K562 (cell line): ENCODE data around the gene JMJD1C. TPM values are rescaled to one million over a fixed set of nuclear protein-coding genes. Genes with fewer than 3 reads are reported as not detected.

Source experiments
- ARID2 ChIP-seq: fragments of 450-650 bp; IDR thresholded peaks from 2 replicates; pipeline ENCODE4 v1.6.1; 2017; ENCODE audit warnings: antibody characterized with exemption, mild to moderate bottlenecking
- BRF2 ChIP-seq: IDR thresholded peaks from 3 replicates; pipeline ENCODE4 v1.6.1; 2011; ENCODE audit warnings: borderline replicate concordance, mild to moderate bottlenecking; ENCODE audit not compliant: insufficient read length, insufficient read depth
- ERF ChIP-seq: fragments of 450-650 bp; formaldehyde crosslinking; IDR thresholded peaks from 2 replicates; pipeline ENCODE4 v1.4.0; 2020; ENCODE audit warnings: mild to moderate bottlenecking, mixed read lengths
- GABPB2 ChIP-seq: fragments of 250-450 bp; sonication (Bioruptor Pico); conservative IDR thresholded peaks from 2 replicates; pipeline ENCODE4 v1.5.1; 2021; ENCODE audit warnings: mild to moderate bottlenecking
- NCOR1 ChIP-seq: fragments of 450-650 bp; IDR thresholded peaks from 2 replicates; pipeline ENCODE4 v1.6.1; 2016; ENCODE audit warnings: mild to moderate bottlenecking, moderate library complexity
- NR2C1 ChIP-seq, 2 experiments: fragments of 450-650 bp; IDR thresholded peaks; 2 replicates each; pipeline ENCODE4 v1.6.1; 2017; ENCODE audit warnings: mild to moderate bottlenecking in 2 of 2, antibody characterized with exemption in 1 of 2, inconsistent platforms in 1 of 2, missing compliant biosample characterization in 1 of 2, missing genetic modification characterization in 1 of 2
- PHF21A ChIP-seq: fragments of 450-650 bp; IDR thresholded peaks from 2 replicates; pipeline ENCODE4 v1.6.1; 2017; ENCODE audit warnings: low read depth, borderline replicate concordance
- POU5F1 ChIP-seq: fragments of 150-350 bp; IDR thresholded peaks from 2 replicates; pipeline ENCODE4 v1.6.1; 2014; ENCODE audit warnings: borderline replicate concordance, low read length, low read depth, mild to moderate bottlenecking; ENCODE audit not compliant: partially characterized antibody
- RUNX1 ChIP-seq: sonication (generic); IDR thresholded peaks from 2 replicates; pipeline ENCODE4 v1.6.1; 2016; ENCODE audit warnings: antibody characterized with exemption, low read depth
- SP1 ChIP-seq: sonication (generic); formaldehyde crosslinking; IDR thresholded peaks from 2 replicates; pipeline ENCODE4 v1.8.1; 2022; ENCODE audit warnings: mild to moderate bottlenecking, missing genetic modification reagents
- TRIM25 ChIP-seq: fragments of 450-650 bp; IDR thresholded peaks from 2 replicates; pipeline ENCODE4 v1.7.0; 2016; ENCODE audit warnings: borderline replicate concordance
- TSC22D4 ChIP-seq: fragments of 450-650 bp; IDR thresholded peaks from 2 replicates; pipeline ENCODE4 v1.6.1; 2016; ENCODE audit warnings: missing genetic modification characterization, missing biosample characterization, control low read depth
- polyA plus RNA-seq, 8 experiments: library from polyadenylated mRNA; depleted of rRNA in 4 of 8; stranded (reverse) in 5 of 8; unstranded in 3 of 8; fragments of >200 nt; fragmentation: Nextera tagmentation in 2 of 8; fragmentation: Illumina TruSeq in 1 of 8; extraction: Ambion mirVana in 2 of 8; extraction: Trizol in 1 of 8; gene quantifications; 2 replicates each; pipeline versions ENCODE4 v1.2.1 to v1.2.3, GENCODE V29; 2011 to 2014; ENCODE audit warnings: inconsistent platforms in 1 of 8, missing spikeins in 1 of 8
- total RNA-seq, 7 experiments: library from RNA; depleted of rRNA in 6 of 7; stranded (reverse); fragments of >200 nt in 6 of 7; fragmentation: Illumina TruSeq in 2 of 7; extraction: Trizol in 2 of 7; gene quantifications; 2 replicates each; pipeline versions ENCODE4 v1.2.1 to v1.2.3, GENCODE V29; 2011 to 2021; ENCODE audit warnings: low replicate concordance in 1 of 7

JMJD1C gene
- total and polyA plus RNA-seq, 9 of the 15 experiments (the other 6 are each of a cell fraction or from before 2014, with no cell fraction given), result 25.3 to 68.0 (median 47.2) TPM

- TF ChIP-seq TRIM25, result no peak
- no peak for TF ChIP-seq SP1
- no peak for TF ChIP-seq BRF2
- no peak for TF ChIP-seq ERF (CRISPR knock-in tag)
- no peak for TF ChIP-seq RUNX1
- no peak for TF ChIP-seq POU5F1
- TF ChIP-seq NCOR1, result no peak
- no peak for TF ChIP-seq PHF21A
- no peak for TF ChIP-seq ARID2
- no peak for TF ChIP-seq GABPB2 (CRISPR knock-in tag)
- no peak for TF ChIP-seq TSC22D4 (tag)
- TF ChIP-seq NR2C1 (IDR thresholded peaks at IDR 0.05), result no peak
- no peak for TF ChIP-seq NR2C1 (tag; IDR thresholded peaks at IDR 0.05)
Observed at GRCh38 chr10:63421591-63421990, 44.2 kb downstream of the JMJD1C start (continued).
